HEK293T (cell line): ENCODE data around the gene ZNF888.
"Not testable (repeated sequence)": the region's sequence is repeated elsewhere in the genome, so short reads cannot be mapped to it uniquely, and the experiment has no call there.

ENCODE experiments used
- CTCF ChIA-PET: fragments of 350-600 bp; formaldehyde crosslinking; extraction: SDS; loops from one replicate; lab custom pipeline; 2021; ENCODE audit warnings: antibody characterized with exemption, inconsistent platforms; lab: Yijun Ruan, JAX
- POLR2A ChIA-PET: fragments of 350-600 bp; formaldehyde crosslinking; extraction: SDS; loops from one replicate; lab custom pipeline; 2020; ENCODE audit warnings: antibody characterized with exemption, inconsistent platforms; lab: Yijun Ruan, JAX
- DNase-seq: peaks from one replicate; pipeline ENCODE4 v3.0.0; 2012; ENCODE audit warnings: mixed read lengths; ENCODE audit errors: extremely low spot score
- ARNT ChIP-seq: fragments of 450-650 bp; IDR thresholded peaks from 2 replicates; pipeline ENCODE4 v1.6.1; 2017; ENCODE audit warnings: mild to moderate bottlenecking
- BHLHE40 ChIP-seq: fragments of 450-650 bp; IDR thresholded peaks from 2 replicates; pipeline ENCODE4 v1.6.1; 2016; ENCODE audit warnings: mild to moderate bottlenecking, moderate library complexity, borderline replicate concordance
- CTBP1 ChIP-seq: fragments of 450-650 bp; IDR thresholded peaks from 2 replicates; pipeline ENCODE4 v1.6.1; 2016; ENCODE audit warnings: borderline replicate concordance
- ELF4 ChIP-seq: fragments of 450-650 bp; IDR thresholded peaks from 2 replicates; pipeline ENCODE4 v1.6.1; 2017; ENCODE audit warnings: antibody characterized with exemption
- FOXA1 ChIP-seq: fragments of 450-650 bp; IDR thresholded peaks from 2 replicates; pipeline ENCODE4 v1.6.1; 2016; ENCODE audit warnings: mild to moderate bottlenecking
- FOXK2 ChIP-seq: fragments of 450-650 bp; IDR thresholded peaks from 2 replicates; pipeline ENCODE4 v1.6.1; 2016; ENCODE audit warnings: mild to moderate bottlenecking
- FOXM1 ChIP-seq: fragments of 450-650 bp; IDR thresholded peaks from 2 replicates; pipeline ENCODE4 v1.6.1; 2017; ENCODE audit warnings: mild to moderate bottlenecking, borderline replicate concordance
- HDGF ChIP-seq: fragments of 450-650 bp; IDR thresholded peaks from 2 replicates; pipeline ENCODE4 v1.6.1; 2017; ENCODE audit warnings: antibody characterized with exemption, borderline replicate concordance
- L3MBTL2 ChIP-seq: fragments of 450-650 bp; conservative IDR thresholded peaks from 2 replicates; pipeline ENCODE4 v1.6.1; 2016; ENCODE audit warnings: mild to moderate bottlenecking
- LEF1 ChIP-seq: fragments of 450-650 bp; IDR thresholded peaks from 2 replicates; pipeline ENCODE4 v1.6.1; 2017; ENCODE audit warnings: mild to moderate bottlenecking, borderline replicate concordance
- NFRKB ChIP-seq: fragments of 450-650 bp; IDR thresholded peaks from 2 replicates; pipeline ENCODE4 v1.6.1; 2016; ENCODE audit warnings: mild to moderate bottlenecking, moderate library complexity
- PKNOX1 ChIP-seq: fragments of 450-650 bp; IDR thresholded peaks from 2 replicates; pipeline ENCODE4 v1.6.1; 2016
- SP1 ChIP-seq: fragments of 450-650 bp; IDR thresholded peaks from 2 replicates; pipeline ENCODE4 v1.6.1; 2017
- SUZ12 ChIP-seq: fragments of 450-650 bp; IDR thresholded peaks from 2 replicates; pipeline ENCODE4 v1.6.1; 2016; ENCODE audit warnings: mild to moderate bottlenecking
- TARDBP ChIP-seq: fragments of 450-650 bp; IDR thresholded peaks from 2 replicates; pipeline ENCODE4 v1.6.1; 2016
- ZNF384 ChIP-seq: fragments of 450-650 bp; IDR thresholded peaks from 2 replicates; pipeline ENCODE4 v1.6.1; 2016

ZNF888 gene

DNA sequence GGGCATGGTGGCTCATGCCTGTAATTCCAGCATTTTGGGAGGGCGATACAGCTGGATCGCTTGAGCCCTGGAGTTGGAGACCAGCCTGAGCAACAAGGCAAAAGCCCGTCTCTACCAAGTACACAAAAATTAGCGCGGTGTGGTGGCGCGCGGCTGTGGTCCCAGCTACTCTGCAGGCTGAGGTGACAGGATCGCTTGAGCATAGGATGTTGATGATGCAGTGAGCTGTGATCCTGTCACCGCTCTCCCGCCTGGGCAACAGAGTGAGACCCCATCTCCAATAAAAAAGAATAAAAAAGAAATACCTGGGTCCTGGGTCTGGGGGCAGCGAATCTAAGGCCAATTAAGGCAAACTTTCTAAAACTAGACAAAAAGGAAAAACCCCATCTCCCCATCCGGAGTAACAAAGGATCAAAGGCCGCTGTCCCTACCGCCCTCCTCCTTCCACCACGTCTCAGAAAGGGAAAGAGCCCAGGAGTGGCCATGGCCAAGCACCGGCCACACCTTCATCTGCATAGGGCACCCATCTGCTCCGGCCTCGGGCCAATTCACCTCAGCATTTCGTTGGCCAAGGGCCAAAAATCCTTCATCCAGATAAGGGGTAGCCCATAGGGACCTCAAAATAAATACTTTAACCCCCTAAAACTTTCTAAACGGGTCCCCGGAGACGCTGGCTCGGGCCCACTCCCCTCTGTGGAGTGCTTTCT is 26.6 kb downstream of the ZNF888 start:
- ChIA-PET CTCF (no interaction called here), POLR2A (no interaction called here)
- TF ChIP-seq L3MBTL2 (no peak), SP1 (no peak), ARNT (no peak), HDGF (no peak), ZNF384 (no peak), PKNOX1 (no peak), FOXA1 (no peak), FOXK2 (no peak), LEF1 (no peak), SUZ12 (no peak), CTBP1 (no peak), NFRKB (no peak), BHLHE40 (no peak), FOXM1 (no peak), ELF4 (no peak)
- peak; percentile 7 for DNase-seq

GRCh38 chr19:52891336-52891735 is 31.9 kb downstream of the ZNF888 start:
- TF ChIP-seq HDGF (no peak), FOXK2 (no peak), SUZ12 (no peak), SP1 (no peak), L3MBTL2 (no peak), CTBP1 (no peak), ELF4 (no peak), FOXA1 (no peak), ZNF384 (no peak), TARDBP (no peak), ARNT (no peak), NFRKB (no peak), BHLHE40 (no peak), FOXM1 (no peak), LEF1 (no peak), PKNOX1 (no peak)
- no peak for DNase-seq
- CTCF ChIA-PET = no interaction called here
- POLR2A ChIA-PET = interaction anchor here (0.6 kb wide), 1 partner anchor 11 kb away, joined by 3 read pairs; no protein-coding TSS in a partner anchor

GRCh38 chr19:52889931-52890330 is 33.3 kb downstream of the ZNF888 start:
- POLR2A ChIA-PET = no interaction called here
- DNase-seq = no peak
- CTCF ChIA-PET = no interaction called here
- TF ChIP-seq L3MBTL2 (no peak), FOXA1 (no peak), ZNF384 (no peak), ELF4 (no peak), SP1 (no peak), TARDBP (no peak), NFRKB (no peak), ARNT (no peak), BHLHE40 (no peak), HDGF (no peak), CTBP1 (no peak), FOXK2 (no peak), FOXM1 (no peak), SUZ12 (no peak), LEF1 (no peak), PKNOX1 (no peak)

GRCh38 chr19:52889076-52889475 is 34.2 kb downstream of the ZNF888 start:
- TF ChIP-seq PKNOX1 = no peak
- no peak for TF ChIP-seq FOXK2
- no peak for TF ChIP-seq ARNT
- TF ChIP-seq CTBP1 = no peak
- TF ChIP-seq NFRKB = no peak
- no peak for TF ChIP-seq TARDBP
- no peak for TF ChIP-seq FOXA1
- TF ChIP-seq ELF4 = no peak
- no peak for TF ChIP-seq HDGF
- ChIA-PET CTCF (no interaction called here), POLR2A (no interaction called here)
- DNase-seq = no peak

GRCh38 chr19:52880895-52881389 is 42.3 kb downstream of the ZNF888 start:
- ChIA-PET POLR2A (no interaction called here), CTCF (no interaction called here)
- no peak for TF ChIP-seq FOXK2
- no peak for TF ChIP-seq FOXA1
- TF ChIP-seq HDGF = no peak
- TF ChIP-seq FOXM1 = no peak
- TF ChIP-seq SP1 = no peak
- no peak for TF ChIP-seq ELF4
- no peak for TF ChIP-seq CTBP1
- no peak for TF ChIP-seq TARDBP
- TF ChIP-seq ARNT = no peak
- TF ChIP-seq NFRKB = no peak
- no peak for TF ChIP-seq LEF1
- TF ChIP-seq ZNF384 = no peak
- DNase-seq = no peak

DNA sequence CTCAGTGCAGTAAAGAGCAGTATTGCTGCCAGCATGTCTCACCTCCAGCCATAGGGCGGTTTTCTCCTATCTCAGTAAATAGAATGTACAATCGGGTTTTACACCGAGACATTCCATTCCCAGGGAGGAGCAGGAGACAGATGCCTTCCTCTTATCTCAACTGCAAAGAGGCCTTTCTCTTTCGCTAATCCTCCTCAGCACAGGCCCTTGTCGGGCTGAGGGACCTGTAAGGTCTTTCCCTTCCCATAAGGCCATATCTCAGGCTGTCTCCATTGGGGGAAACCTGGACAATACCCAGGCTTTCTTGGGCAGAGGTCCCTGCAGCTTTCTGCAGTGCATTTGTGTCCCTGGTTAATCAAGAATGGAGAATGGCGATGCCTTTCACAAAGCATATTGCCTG is 50.2 kb downstream of the ZNF888 start:
- CTCF ChIA-PET, DNase-seq, POLR2A ChIA-PET: not testable (repeated sequence)
